Activated naive CD4-positive, alpha-beta T cell treated with anti-CD3 and anti-CD28 coated beads, Interleukin-2, amount 50 U/mL, for 24 hours (primary cell): ENCODE data around the gene MEAK7.

Experiments used
- H3K27ac Mint-ChIP-seq: one replicate; pipeline ENCODE4 v1.8.0; 2021; ENCODE audit warnings: mild to moderate bottlenecking, mixed read lengths
- H3K27me3 Mint-ChIP-seq: one replicate; pipeline ENCODE4 v1.8.0; 2021; ENCODE audit warnings: mixed read lengths
- H3K36me3 Mint-ChIP-seq: one replicate; pipeline ENCODE4 v1.8.0; 2021; ENCODE audit warnings: mixed read lengths
- H3K4me1 Mint-ChIP-seq: one replicate; pipeline ENCODE4 v1.8.0; 2021; ENCODE audit warnings: mixed read lengths
- H3K4me3 Mint-ChIP-seq: one replicate; pipeline ENCODE4 v1.8.0; 2021; ENCODE audit warnings: mild to moderate bottlenecking, mixed read lengths
- H3K9me3 Mint-ChIP-seq: one replicate; pipeline ENCODE4 v1.8.0; 2021; ENCODE audit warnings: mixed read lengths

The MEAK7 gene

DNA sequence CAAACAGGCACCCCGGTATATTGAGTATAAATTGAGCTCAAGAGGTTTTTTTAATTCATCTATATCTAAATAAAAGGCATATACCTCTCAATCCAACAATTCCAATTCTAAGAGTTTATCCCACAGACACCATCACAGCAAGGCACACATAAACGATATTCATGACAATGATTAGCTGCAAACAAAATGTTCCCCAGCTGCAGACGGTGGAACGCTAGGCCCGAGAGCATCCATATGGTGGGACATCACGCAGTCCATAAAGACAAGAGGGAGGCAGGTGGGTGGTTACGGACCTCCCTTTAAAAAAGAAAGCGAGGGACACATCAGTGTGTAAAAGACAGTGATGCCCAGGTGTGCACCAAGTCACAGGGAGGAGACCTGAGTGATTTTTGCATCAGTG, 28.1 kb downstream of the MEAK7 start:
- Mint-ChIP-seq H3K4me1 (no peaks in the 10 kb centered on the region), H3K27me3 (no peaks in the 10 kb centered on the region), H3K4me3 (no peak overlapping the region), H3K27ac (no peak overlapping the region), H3K9me3 (no peaks in the 10 kb centered on the region), H3K36me3 (peaks cover 23% of the 10 kb centered on the region)

DNA sequence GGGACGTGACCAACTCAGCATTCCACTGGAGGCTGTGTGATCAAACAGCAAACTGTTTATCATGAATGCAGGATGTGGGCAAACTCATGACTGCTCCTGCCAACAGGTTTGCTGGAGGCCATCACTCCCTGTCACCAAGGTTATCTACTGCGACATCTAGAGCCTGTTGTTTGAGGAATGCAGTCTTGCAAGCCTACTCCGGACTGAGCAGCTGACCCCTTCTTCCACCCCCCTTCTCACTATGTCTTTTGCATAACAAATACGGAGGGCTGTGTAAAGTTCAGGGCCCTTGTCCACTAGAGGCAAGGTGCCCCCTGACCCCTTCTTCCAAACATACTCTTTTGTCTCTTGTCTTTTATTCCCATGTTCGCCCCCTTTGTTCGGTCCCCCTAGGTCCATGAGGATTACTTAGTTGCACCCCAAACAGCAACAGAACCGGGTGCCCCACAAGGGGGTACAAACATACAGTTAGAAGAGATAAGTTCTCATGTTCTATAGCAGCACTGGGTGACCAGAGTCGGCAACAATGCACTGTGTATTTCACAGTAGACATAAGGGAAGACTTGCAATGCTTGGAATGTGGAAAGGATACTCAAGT, 28.7 kb downstream of the MEAK7 start:
- H3K4me3 Mint-ChIP-seq, result no peak overlapping the region
- H3K9me3 Mint-ChIP-seq, result no peaks in the 10 kb centered on the region
- H3K36me3 Mint-ChIP-seq, result peaks cover 23% of the 10 kb centered on the region
- H3K27ac Mint-ChIP-seq, result no peak overlapping the region
- H3K27me3 Mint-ChIP-seq, result no peaks in the 10 kb centered on the region
- no peaks in the 10 kb centered on the region for H3K4me1 Mint-ChIP-seq

DNA sequence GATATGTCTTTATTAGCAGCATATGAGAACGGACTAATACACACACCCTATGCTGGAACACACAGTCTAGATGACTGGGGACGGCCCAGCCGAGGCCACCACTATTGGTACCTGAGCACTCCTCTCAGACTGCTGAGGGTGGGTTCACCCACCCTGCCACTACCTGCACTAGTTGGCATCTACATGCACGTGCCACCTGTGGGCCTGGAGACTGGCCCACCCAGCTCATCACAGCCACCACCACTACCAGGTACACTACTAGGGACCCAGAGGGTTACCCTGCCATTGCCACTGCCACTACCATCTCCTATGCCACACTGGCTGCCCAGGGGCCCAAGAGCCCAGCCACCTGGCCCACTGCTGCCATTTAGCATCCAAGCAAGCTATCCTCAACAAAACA, 32.5 kb downstream of the MEAK7 start:
- peaks cover 29% of the 10 kb centered on the region for H3K36me3 Mint-ChIP-seq
- no peaks in the 10 kb centered on the region for H3K9me3 Mint-ChIP-seq
- H3K27ac Mint-ChIP-seq, result no peak overlapping the region
- no peaks in the 10 kb centered on the region for H3K4me1 Mint-ChIP-seq
- no peaks in the 10 kb centered on the region for H3K27me3 Mint-ChIP-seq
- H3K4me3 Mint-ChIP-seq, result no peak overlapping the region

DNA sequence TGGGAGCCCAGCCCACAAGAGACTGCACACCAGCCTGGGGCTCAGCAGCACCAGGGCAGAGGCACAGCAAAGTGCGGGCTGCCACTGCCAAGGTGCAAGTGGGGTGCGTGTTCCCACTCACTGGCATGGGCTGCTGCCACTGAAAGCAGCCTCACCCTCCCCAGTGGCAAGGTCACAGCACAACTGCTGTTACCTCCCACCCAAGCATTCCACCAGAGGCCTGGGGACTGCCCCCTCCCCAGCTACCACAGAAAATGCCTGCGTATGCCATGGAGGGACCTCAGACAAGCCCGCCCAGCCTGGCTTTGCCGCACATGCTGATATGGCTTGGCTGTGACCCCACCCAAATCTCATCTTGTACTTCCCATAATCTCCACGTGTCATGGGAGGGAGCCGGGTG, 33.1 kb downstream of the MEAK7 start:
- Mint-ChIP-seq H3K27me3 (no peaks in the 10 kb centered on the region), H3K9me3 (peaks cover 3% of the 10 kb centered on the region), H3K27ac (no peak overlapping the region), H3K36me3 (peaks cover 34% of the 10 kb centered on the region), H3K4me1 (no peaks in the 10 kb centered on the region), H3K4me3 (no peak overlapping the region)

DNA sequence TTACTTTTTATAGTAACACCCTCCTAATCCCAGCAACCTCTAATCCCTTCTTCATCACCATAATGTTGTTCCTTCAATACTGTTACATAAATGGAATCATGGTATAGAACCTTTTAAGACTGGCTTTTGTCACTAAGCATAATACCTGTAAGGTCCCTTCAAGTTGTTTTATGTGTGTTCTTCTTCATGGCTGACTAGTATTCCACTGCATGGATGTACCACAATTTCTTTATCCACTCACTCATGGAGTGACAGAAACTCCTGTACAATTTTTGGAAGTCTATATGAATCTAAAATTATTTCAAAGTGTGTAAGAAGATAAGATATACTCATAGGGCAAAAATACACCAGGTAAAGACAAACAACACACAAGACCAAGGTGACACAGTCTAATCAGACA, 36.8 kb downstream of the MEAK7 start:
- Mint-ChIP-seq H3K36me3 (peaks cover 28% of the 10 kb centered on the region), H3K27me3 (no peaks in the 10 kb centered on the region), H3K27ac (no peak overlapping the region), H3K4me1 (no peaks in the 10 kb centered on the region), H3K9me3 (peaks cover 5% of the 10 kb centered on the region), H3K4me3 (no peak overlapping the region)

DNA sequence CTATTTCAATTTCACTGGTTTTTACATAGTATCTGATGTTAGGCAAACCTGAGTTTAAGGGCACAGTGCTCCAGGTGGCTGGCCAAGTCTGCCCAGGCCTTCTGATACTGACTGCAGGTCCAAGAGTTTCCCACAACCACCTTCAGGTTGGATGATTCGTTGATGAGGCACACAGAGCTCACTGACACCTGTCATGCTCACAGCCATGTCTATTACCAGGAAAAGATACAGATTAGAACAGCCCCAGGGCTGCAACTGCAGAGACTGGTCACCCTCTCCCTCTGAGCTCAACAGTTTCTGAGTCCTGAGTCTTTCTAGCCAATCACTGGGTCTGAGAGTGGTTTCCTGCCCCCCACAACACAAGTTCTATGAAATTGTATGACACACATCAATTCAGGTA, 37.2 kb downstream of the MEAK7 start:
- H3K4me3 Mint-ChIP-seq, result no peak overlapping the region
- peaks cover 5% of the 10 kb centered on the region for H3K9me3 Mint-ChIP-seq
- H3K36me3 Mint-ChIP-seq, result peaks cover 28% of the 10 kb centered on the region
- H3K27ac Mint-ChIP-seq, result no peak overlapping the region
- no peaks in the 10 kb centered on the region for H3K27me3 Mint-ChIP-seq
- no peaks in the 10 kb centered on the region for H3K4me1 Mint-ChIP-seq

DNA sequence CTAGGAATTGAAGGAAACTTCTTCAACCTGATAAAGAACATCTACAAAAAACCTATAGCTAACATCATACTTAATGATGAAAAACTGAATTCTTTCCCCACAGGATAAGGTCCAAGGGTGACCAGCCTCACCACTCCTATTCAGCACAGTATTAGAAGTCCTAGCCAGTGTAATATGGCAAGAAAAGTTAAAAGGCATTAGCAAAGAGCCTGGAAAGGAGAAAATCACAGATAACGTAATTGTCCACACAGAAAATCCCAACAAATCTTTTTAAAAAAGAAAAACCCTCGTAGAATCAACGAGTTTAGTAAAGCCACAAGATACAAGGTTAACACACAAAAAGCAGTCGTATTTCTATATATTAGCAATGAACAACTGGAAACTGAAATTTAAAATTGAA, 37.8 kb downstream of the MEAK7 start:
- Mint-ChIP-seq H3K36me3 (peaks cover 24% of the 10 kb centered on the region), H3K4me1 (no peaks in the 10 kb centered on the region), H3K27ac (no peak overlapping the region)

DNA sequence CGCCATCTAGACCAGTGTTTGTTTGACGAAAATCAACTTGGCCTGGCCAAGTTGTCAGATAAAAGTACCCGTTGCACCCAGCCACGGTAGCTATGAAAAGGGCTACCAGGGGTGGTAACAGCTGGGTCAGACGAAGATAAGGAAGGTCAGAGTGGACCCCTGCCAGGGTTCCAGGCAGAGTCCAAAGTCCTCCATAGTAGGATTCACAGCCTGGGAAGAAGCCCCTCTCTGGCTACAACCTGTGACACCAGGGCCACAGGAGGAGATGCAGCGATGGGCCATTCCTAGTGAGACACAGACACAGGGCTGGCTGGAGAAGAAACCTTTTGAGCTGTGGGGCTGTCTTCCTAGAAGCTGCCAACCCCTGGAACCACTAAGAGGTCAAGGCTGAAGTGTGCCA, 39.3 kb downstream of the MEAK7 start:
- Mint-ChIP-seq H3K36me3 (peaks cover 24% of the 10 kb centered on the region), H3K27ac (no peak overlapping the region), H3K27me3 (no peaks in the 10 kb centered on the region), H3K4me1 (no peaks in the 10 kb centered on the region), H3K9me3 (peaks cover 5% of the 10 kb centered on the region), H3K4me3 (no peak overlapping the region)

More for the DNA sequence above, 37.8 kb downstream of the MEAK7 start:
- Mint-ChIP-seq H3K27me3 (no peaks in the 10 kb centered on the region), H3K9me3 (peaks cover 5% of the 10 kb centered on the region), H3K4me3 (no peak overlapping the region)

DNA sequence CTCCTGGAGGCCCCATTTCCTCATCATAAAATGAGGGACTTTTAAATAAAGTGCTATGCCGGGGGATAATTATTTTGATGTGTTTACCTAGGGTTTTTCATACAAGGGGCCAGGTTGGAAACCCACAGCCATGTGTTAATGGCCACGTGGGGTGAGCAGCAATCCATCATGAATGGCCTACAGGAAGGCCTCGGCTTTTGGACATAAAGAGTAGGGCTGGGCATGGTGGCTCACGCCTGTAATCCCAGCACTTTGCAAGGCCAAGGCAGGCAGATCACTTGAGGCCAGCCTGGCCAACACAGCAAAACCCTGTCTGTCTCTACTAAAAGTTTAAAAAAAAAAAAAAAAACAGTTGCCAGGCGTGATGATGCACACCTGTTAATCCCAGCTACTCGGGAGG, 40.3 kb downstream of the MEAK7 start:
- Mint-ChIP-seq H3K27me3 (no peaks in the 10 kb centered on the region), H3K27ac (no peak overlapping the region)

DNA sequence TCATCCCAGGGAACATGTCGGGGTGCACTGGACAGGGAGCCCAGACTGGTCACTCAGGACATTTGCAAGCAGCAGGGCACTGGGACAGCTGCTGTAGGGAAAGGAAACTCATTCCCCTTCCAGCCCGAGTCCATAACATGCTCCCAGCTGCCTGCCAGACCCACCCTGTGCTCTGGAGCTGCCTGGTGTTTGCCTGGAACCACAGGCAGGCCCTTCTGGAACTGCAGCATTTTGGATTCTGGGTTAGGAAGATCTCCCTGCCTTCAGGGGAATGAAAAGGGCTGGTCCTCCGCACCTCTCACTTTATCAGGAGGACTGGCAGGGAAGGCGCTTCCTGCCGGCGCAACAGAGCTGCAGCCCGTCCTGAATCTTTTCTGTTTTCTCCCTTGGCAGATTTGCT, 41.2 kb downstream of the MEAK7 start:
- Mint-ChIP-seq H3K27me3 (no peaks in the 10 kb centered on the region), H3K4me3 (no peak overlapping the region), H3K4me1 (no peaks in the 10 kb centered on the region), H3K9me3 (peaks cover 5% of the 10 kb centered on the region), H3K36me3 (peaks cover 24% of the 10 kb centered on the region), H3K27ac (no peak overlapping the region)

More for the DNA sequence above, 40.3 kb downstream of the MEAK7 start:
- Mint-ChIP-seq H3K4me1 (no peaks in the 10 kb centered on the region), H3K36me3 (peaks cover 24% of the 10 kb centered on the region), H3K4me3 (no peak overlapping the region), H3K9me3 (peaks cover 5% of the 10 kb centered on the region)

DNA sequence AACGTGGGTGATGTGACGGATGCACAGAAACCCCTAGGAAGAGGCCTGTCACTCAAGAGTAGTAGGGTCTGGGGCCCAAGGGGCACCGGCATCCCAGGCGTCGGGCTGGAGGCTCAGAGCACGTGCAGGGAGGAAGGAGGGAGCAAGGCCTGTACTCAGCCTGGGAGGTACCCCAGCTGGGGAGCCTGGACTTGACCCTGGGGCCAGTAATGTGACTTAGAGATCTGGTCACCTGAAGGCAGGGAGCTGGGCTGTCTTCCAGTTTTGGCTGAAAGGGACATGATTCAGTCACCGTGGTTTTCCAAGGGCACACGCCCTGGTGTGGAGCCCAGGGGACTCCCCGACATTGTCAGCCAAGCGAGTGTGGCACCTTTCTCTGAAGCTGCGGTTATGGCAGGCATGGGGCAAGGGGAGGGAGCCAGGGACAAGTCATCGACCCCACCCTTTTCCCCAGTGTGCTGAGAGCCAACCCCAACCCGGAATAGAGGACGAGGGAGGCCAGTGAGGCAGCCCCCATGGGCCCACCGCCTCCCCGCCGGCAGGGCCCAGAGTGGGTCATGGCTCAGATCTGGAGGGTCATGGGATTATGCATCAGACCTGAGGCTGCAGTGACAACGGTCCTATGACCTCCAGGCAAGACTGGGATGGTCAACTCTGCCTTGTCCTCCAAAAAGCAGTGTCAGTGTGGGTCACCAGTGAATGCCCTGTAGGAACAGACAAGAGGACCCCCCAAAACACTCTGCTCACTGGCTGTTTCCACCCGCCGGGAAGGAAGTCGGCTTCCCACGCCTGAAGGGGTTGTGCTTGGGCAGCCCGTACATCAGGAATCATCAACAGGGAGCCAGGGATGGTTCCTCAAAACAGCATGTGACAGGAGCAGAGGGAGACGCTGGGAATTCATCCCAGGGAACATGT, 41.9 kb downstream of the MEAK7 start:
- Mint-ChIP-seq H3K27me3 (no peaks in the 10 kb centered on the region), H3K9me3 (peaks cover 5% of the 10 kb centered on the region), H3K4me3 (no peak overlapping the region), H3K27ac (no peak overlapping the region), H3K4me1 (no peaks in the 10 kb centered on the region), H3K36me3 (peaks cover 20% of the 10 kb centered on the region)

DNA sequence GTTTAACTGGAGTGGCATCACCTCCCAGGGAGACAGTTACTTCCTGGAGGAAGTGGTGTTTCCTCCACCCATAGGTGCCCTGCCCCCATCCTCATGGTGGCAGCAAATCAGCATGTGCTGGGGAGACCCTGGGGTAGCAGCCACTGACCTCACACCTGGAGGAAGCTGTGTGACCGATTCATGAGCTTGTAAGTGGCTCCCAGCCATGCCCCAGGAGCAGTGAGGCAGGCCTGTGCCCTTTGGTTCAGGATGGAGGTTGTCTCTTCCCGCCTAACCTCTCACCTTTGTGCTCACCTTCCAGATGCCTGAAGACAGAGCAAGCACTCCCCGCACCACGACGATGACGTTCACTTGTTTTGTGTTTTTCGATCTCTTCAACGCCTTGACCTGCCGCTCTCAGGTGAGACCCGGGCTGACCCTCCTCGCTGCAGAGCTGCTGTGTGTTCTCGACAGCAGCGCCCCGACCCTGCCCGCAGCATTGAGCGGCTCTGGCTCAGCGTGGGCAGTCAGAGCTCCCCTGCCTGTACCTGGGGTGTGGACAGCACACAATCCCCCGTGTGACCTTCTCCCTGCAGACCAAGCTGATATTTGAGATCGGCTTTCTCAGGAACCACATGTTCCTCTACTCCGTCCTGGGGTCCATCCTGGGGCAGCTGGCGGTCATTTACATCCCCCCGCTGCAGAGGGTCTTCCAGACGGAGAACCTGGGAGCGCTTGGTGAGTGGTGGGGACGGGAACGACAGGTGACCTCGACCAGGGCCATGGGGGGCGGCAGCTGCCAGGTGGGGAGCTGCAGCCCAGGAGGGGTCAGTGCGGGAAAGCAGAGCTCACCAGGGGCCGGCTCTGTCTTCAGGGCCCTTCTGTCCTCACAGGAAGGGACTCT, 42.8 kb downstream of the MEAK7 start:
- Mint-ChIP-seq H3K36me3 (peaks cover 13% of the 10 kb centered on the region), H3K27ac (no peak overlapping the region), H3K9me3 (peaks cover 5% of the 10 kb centered on the region)

DNA sequence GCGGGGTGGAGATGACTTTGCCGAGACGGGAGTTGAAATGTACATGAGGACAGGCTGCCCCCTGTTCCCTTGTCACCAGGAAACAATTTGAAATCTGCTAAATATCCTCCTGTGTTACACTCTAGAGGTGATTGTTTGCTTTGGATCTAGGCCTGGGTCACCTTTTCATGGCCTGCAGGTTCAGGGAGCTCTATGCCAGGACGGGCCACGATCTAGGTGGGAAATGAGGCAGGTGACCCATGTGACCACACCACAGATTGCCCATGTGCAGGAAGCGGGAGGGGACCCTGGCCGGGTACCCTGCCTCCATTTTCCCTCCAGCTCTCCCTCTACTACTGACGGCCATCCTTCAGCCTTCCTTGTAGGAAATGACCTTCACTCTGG, 43.4 kb downstream of the MEAK7 start:
- Mint-ChIP-seq H3K36me3 (peaks cover 7% of the 10 kb centered on the region), H3K4me1 (no peaks in the 10 kb centered on the region), H3K27ac (no peak overlapping the region), H3K4me3 (no peak overlapping the region), H3K9me3 (no peaks in the 10 kb centered on the region), H3K27me3 (no peaks in the 10 kb centered on the region)

More for the DNA sequence above, 42.8 kb downstream of the MEAK7 start:
- H3K4me1 Mint-ChIP-seq, result no peaks in the 10 kb centered on the region
- H3K4me3 Mint-ChIP-seq, result no peak overlapping the region
- H3K27me3 Mint-ChIP-seq, result no peaks in the 10 kb centered on the region

DNA sequence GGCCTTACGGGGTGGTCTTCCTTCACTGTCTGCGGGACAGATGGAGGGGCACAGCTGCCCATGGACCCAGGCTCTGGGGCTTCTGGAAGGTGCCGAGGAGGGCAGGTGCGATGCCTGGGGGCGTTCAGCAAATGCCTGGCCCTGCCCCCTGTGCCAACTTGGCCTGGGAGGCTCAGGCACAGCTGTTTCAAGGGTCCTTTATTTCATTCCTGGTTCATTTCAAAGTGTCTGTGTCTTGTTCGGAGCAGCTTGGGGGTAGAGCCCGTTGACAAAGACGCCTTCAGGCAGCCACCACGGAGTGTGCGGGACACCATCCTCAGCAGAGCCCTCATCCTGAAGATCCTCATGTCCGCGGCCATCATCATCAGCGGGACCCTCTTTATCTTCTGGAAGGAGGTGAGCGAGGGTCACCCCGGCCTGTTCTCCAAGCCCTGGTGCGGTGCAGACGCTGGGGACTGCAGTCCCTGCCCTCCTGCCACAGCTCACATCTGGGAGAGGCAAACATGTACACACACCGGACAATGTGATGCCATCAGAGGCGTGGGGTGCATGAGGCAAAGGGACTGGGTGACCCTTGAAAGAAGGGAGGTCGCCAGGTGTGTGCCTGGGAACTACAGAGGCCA, 43.9 kb downstream of the MEAK7 start:
- H3K27me3 Mint-ChIP-seq, result no peaks in the 10 kb centered on the region
- H3K4me3 Mint-ChIP-seq, result no peak overlapping the region
- H3K27ac Mint-ChIP-seq, result no peak overlapping the region
- peaks cover 5% of the 10 kb centered on the region for H3K36me3 Mint-ChIP-seq
- no peaks in the 10 kb centered on the region for H3K4me1 Mint-ChIP-seq
- H3K9me3 Mint-ChIP-seq, result no peaks in the 10 kb centered on the region

DNA sequence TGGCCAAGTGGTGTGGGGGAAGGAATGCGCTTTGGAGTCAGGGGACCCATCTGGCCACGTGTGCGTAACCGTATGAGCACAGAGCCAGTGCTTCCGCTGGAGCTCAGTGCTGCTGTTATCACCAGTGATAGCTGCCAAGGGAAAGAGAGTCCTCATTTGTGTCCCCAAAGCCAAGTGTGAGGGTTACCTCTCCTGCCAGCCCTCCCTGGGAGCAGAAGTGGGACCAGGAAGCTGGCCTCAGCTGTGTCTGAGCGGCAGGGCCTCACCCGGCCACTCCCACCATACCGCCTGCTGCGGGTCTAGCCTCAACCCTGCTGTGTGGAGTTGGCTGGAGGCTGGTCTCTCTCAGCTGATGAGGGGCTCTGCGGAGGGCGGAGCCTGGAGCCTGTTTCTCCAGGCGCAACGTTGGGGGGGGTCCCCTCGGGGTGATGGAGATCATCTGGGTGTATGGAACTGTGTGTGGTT, 44.5 kb downstream of the MEAK7 start:
- Mint-ChIP-seq H3K9me3 (no peaks in the 10 kb centered on the region), H3K36me3 (peaks cover 4% of the 10 kb centered on the region), H3K4me3 (no peak overlapping the region), H3K27me3 (no peaks in the 10 kb centered on the region), H3K4me1 (no peaks in the 10 kb centered on the region), H3K27ac (no peak overlapping the region)
